Common myeloid progenitor, CD34-positive (primary cell): ENCODE results near the gene COL26A1.
A peak's percentile ranks its signal among the peaks of the same experiment; 100 is the strongest.
"Not testable (repeated sequence)": the region's sequence is repeated elsewhere in the genome, so short reads cannot be mapped to it uniquely, and the experiment has no call there.

Experiments used
- CTCF ChIA-PET: fragments of 350-600 bp; sonication (Branson Sonifier 250); formaldehyde crosslinking; loops from one replicate; lab custom pipeline; 2021; ENCODE audit warnings: antibody characterized with exemption; lab: Charles Lee
- POLR2A ChIA-PET: fragments of 350-600 bp; sonication (Branson Sonifier 250); formaldehyde crosslinking; loops from one replicate; lab custom pipeline; 2021; ENCODE audit warnings: antibody characterized with exemption; lab: Charles Lee
- DNase-seq, 3 donors: peaks; one replicate each; pipeline versions ENCODE4 v3.0.0 to v3.0.0-alpha.2; 2013
- H3K27ac ChIP-seq, 2 experiments: 1 replicate in 1 of 2; 2 replicates in 1 of 2; pipeline ENCODE4 v1.7.0; 2013; ENCODE audit warnings: inconsistent platforms in 2 of 2, low read length in 2 of 2, mild to moderate bottlenecking in 2 of 2, low read depth in 1 of 2, moderate library complexity in 1 of 2; ENCODE audit not compliant: severe bottlenecking in 2 of 2, insufficient read depth in 1 of 2, poor library complexity in 1 of 2
- H3K27me3 ChIP-seq, 5 experiments: replicated peaks in 2 of 5; 1 replicate in 3 of 5; 2 replicates in 2 of 5; pipeline versions ENCODE4 v1.6.1 to v1.7.0; 2013; ENCODE audit warnings: low read length in 4 of 5, mild to moderate bottlenecking in 2 of 5, moderate library complexity in 2 of 5, inconsistent platforms in 1 of 5; ENCODE audit not compliant: insufficient read depth in 5 of 5, control insufficient read depth in 4 of 5
- H3K36me3 ChIP-seq, 4 experiments: 1 replicate in 2 of 4; 2 replicates in 2 of 4; pipeline versions ENCODE4 v1.6.1 to v1.7.0; 2013; ENCODE audit warnings: low read length in 3 of 4, control low read depth in 1 of 4, mild to moderate bottlenecking in 1 of 4; ENCODE audit not compliant: control insufficient read depth in 4 of 4, insufficient read depth in 4 of 4
- H3K4me1 ChIP-seq, 4 experiments: 1 replicate in 3 of 4; 2 replicates in 1 of 4; pipeline versions ENCODE4 v1.6.1 to v1.7.1; 2013; ENCODE audit warnings: low read length in 3 of 4, mild to moderate bottlenecking in 3 of 4, control low read depth in 1 of 4, inconsistent platforms in 1 of 4, moderate library complexity in 1 of 4; ENCODE audit not compliant: control insufficient read depth in 4 of 4, insufficient read depth in 4 of 4; ENCODE audit errors: control extremely low read depth in 1 of 4
- H3K4me3 ChIP-seq, 7 experiments: 1 replicate in 4 of 7; 2 replicates in 3 of 7; pipeline versions ENCODE4 v1.5.1 to v1.7.0; 2013; ENCODE audit warnings: mild to moderate bottlenecking in 7 of 7, low read length in 6 of 7, moderate library complexity in 6 of 7, inconsistent platforms in 2 of 7, low read depth in 2 of 7, control low read depth in 1 of 7; ENCODE audit not compliant: insufficient read depth in 4 of 7, control insufficient read depth in 1 of 7; ENCODE audit errors: extremely low read depth in 1 of 7
- H3K9me3 ChIP-seq, 5 experiments: 1 replicate in 4 of 5; 2 replicates in 1 of 5; pipeline versions ENCODE4 v1.6.1 to v1.7.1; 2013; ENCODE audit warnings: low read length in 4 of 5, mild to moderate bottlenecking in 2 of 5, inconsistent platforms in 1 of 5, low read depth in 1 of 5, moderate library complexity in 1 of 5; ENCODE audit not compliant: control insufficient read depth in 4 of 5, insufficient read depth in 2 of 5; ENCODE audit errors: control extremely low read depth in 1 of 5
- WGBS: methylation state at CpG from one replicate; pipeline ENCODE4 v1.1.5; 2013; ENCODE audit not compliant: insufficient coverage; 5-methylcytosine and 5-hydroxymethylcytosine counted together

COL26A1 gene

DNA sequence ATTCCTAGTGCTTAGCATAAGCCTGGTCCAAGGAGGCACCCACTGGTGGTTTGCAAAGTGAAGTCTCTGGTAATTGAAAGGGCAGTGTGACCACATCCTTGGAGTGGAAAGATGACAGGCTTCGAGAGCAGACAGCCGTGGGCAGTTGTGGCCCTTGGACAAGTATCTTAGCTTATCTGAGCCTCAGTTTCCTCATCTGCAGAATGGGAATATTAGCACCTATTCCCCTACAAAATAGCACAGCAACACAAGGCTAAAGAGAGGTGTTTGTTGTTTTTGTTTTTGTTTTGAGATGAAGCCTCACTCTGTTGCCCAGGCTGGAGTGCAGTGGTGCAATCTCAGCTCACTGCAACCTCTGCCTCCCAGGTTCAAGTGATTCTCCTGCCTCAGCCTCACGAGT, 237.1 kb downstream of the COL26A1 start:
- Histone ChIP-seq H3K27me3 (no peaks in the 10 kb centered on the region), H3K27ac (no peak overlapping the region), H3K9me3 (peaks cover 0 to 3% (median 0%) of the 10 kb centered on the region in 5 experiments), H3K36me3 (no peaks in the 10 kb centered on the region), H3K4me1 (no peaks in the 10 kb centered on the region), H3K4me3 (no peak overlapping the region)
- no peak for DNase-seq
- ChIA-PET POLR2A (no interaction called here), CTCF (interaction anchor here (0.8 to 2.0 kb wide), 7 partner anchors 8 to 678 kb away, joined by 3 to 6 read pairs (median 3); no protein-coding TSS in a partner anchor)
- 100% methylated on average over 2 of the region's 3 CpGs for WGBS

DNA sequence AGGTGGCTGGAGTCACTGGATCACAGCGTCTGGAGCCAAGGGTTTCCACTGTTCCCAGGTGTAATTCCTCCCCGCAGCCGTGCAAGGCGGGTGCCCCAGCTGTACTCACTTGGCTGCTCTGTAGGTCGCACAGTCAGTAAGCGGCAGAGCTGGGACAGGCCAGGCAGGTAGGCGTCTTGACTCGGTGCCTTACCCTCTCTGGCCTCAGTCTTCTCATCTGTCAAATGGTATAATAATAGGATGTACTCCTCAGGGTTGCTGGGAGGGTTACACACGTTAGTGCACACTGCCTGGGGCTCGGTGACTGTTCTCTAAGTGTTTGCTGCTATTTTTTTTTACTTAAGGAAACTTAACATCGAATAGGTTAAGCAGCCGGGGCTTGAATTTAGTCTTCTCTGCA, 239.4 kb downstream of the COL26A1 start:
- Histone ChIP-seq H3K27me3 (no peaks in the 10 kb centered on the region), H3K27ac (no peak overlapping the region), H3K4me1 (no peaks in the 10 kb centered on the region), H3K36me3 (no peaks in the 10 kb centered on the region), H3K4me3 (no peak overlapping the region), H3K9me3 (no peaks in the 10 kb centered on the region)
- ChIA-PET CTCF (interaction anchor here (1.0 to 2.8 kb wide), 8 partner anchors 9 to 634 kb away, joined by 3 to 13 read pairs (median 6); no protein-coding TSS in a partner anchor), POLR2A (no interaction called here)
- DNase-seq = no peak
- 73% methylated on average over 8 of the region's 12 CpGs for WGBS

DNA sequence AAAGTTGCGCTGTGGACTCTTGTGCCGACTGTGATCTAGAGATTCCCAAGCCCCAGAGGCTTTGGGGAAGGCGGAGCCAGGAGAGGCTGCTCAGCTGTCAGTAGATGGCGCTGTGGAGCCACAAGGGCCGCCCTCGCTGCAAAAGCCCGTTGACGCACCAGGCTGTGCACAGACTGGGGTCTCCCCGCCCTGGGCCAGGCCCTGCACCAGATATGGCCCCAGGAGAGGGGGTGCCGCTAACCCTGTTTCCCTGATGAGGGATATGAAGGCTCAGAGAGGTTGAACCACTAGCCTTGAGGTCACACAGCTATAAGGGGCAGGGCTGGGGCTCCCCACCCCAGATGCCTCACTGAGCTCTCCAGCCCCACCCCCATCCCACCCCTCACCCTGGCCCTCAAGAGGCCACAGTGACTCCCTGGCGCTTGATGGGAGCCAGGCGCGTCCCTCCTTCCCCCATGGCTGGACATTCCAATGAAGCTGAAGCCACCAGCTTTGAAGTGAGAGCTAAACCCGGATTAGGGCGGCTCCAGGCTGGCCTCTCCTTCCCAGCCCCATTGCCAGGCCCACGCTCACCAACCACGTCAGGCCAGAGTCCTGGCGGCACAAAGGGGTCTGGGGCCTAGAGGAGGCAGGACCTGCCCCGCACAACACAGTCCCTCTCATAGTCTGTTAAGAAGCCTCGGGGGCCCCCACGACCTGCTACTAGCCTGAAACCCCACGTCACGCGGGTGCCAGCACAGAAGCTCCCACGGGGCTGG, 240.0 kb downstream of the COL26A1 start:
- no peaks in the 10 kb centered on the region for H3K27me3 ChIP-seq
- H3K36me3 ChIP-seq = no peaks in the 10 kb centered on the region
- 57% methylated on average over 24 of the region's 25 CpGs for WGBS
- ChIA-PET CTCF (interaction anchor here (0.6 to 2.8 kb wide), 22 partner anchors 9 to 667 kb away, joined by 3 to 13 read pairs (median 4); no protein-coding TSS in a partner anchor), POLR2A (no interaction called here)
- no peak overlapping the region for H3K4me3 ChIP-seq
- H3K27ac ChIP-seq = no peak overlapping the region
- H3K4me1 ChIP-seq = no peaks in the 10 kb centered on the region
- peak; percentile 79 to 88 (median 79) for DNase-seq
- no peaks in the 10 kb centered on the region for H3K9me3 ChIP-seq

DNA sequence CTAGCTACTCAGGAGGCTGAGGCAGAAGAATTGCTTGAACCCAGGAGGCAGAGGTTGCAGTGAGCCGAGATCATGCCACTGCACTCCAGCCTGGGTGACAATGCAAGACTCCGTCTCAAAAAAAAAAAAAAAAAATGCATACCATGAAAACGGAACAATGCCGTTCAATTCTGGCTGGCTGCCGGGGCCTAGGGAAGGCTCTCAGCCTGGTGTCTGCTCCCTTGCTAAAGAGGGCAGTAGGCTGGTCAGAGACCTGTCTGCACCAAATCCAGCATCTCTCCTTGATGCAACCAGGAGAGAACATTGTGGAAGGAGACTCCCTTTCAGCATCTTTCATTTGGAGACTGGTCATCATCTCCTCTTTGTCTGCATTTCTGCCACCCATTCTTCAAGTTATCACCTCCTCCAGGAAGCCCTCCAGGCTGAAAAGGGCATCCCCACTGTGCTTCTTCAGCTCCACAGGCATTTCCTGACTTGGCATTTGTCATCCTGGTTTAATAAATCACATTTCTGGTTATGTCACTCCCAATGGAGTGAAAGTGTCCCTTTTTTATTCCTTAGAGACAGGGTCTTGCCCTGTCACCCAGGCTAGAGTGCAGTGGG, 241.8 kb downstream of the COL26A1 start:
- Histone ChIP-seq H3K4me3 (no peak overlapping the region), H3K27me3 (no peaks in the 10 kb centered on the region), H3K9me3 (no peaks in the 10 kb centered on the region), H3K36me3 (no peaks in the 10 kb centered on the region), H3K4me1 (no peaks in the 10 kb centered on the region), H3K27ac (no peak overlapping the region)
- ChIA-PET CTCF (interaction anchor here (0.9 to 2.8 kb wide), 7 partner anchors 9 to 668 kb away, joined by 4 to 13 read pairs (median 5); no protein-coding TSS in a partner anchor), POLR2A (no interaction called here)
- 92% methylated on average over 5 of the region's 5 CpGs for WGBS
- no peak for DNase-seq

DNA sequence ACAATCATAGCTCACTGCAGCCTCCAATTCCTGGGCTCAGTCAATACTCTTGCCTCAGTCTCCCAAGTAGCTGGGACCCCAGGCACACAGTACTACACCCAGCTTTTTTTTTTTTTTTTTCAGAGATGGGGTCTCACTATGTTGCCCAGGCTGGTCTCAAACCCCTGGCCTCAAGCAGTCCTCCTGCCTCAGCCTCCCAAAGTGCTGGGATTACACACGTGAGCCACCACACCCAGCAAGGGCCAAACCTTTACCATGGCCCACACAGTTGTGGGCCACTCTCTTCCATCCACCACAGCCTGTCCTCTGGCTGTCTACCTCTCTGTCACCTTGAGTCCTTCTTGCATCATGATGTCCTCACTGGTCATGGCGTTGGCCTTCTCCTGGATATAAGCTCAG, 242.3 kb downstream of the COL26A1 start:
- CTCF ChIA-PET = interaction anchor here (1.2 to 2.8 kb wide), 2 partner anchors 11 to 21 kb away, joined by 4 to 8 read pairs; no protein-coding TSS in a partner anchor
- POLR2A ChIA-PET, H3K27ac ChIP-seq, H3K27me3 ChIP-seq, H3K9me3 ChIP-seq, H3K36me3 ChIP-seq, DNase-seq, H3K4me1 ChIP-seq, H3K4me3 ChIP-seq: not testable (repeated sequence)
- WGBS = 100% methylated on average over 1 of the region's 2 CpGs

DNA sequence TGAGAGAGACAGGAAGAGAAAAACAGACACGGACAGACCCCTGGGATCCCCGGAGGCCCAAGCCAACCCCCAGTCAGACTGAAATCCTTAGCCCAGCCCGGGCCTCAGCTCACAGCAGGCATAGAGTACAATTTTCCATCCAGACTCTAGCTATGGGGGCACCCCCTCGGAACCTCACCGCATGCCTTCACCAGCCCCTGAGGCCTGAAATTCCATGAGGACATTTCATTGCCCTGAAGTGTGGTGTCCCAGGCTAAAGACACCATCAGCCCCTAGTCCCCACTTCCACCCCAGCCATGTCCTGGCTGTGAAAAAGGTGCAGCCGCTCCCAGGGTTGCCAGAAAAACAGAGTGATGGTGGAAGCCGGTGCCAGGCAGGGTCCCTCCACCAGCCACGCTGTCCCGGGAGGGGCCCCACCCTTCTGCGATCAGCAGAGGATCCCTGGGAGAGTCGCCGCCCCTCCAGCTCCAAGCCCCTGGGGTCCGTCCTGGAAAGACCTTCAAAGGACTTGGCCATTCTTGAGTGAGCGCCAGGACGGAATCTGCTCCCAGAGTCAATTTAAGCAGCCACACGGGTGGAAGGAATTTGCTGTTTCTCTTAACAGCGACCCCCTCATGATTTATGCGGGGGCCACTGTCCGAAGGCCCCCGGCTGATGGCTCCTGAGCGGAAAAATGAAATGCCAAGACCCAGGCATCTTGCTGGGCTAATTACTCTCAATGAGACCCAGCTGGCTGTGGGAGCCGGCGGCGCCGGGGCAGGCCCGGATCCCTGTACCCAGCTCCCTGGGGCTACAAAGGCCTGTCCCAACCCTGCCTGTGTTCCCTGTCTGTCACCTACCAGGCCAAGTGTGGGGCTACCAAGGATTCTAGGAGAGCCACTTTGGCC, 243.2 kb downstream of the COL26A1 start:
- 96% methylated on average over 25 of the region's 26 CpGs for WGBS
- H3K36me3 ChIP-seq = no peaks in the 10 kb centered on the region
- no peak for DNase-seq
- POLR2A ChIA-PET = no interaction called here
- no peaks in the 10 kb centered on the region for H3K9me3 ChIP-seq
- H3K4me1 ChIP-seq = no peaks in the 10 kb centered on the region
- no peaks in the 10 kb centered on the region for H3K27me3 ChIP-seq
- H3K4me3 ChIP-seq = no peak overlapping the region
- no peak overlapping the region for H3K27ac ChIP-seq
- CTCF ChIA-PET = no interaction called here
